CD14-positive monocyte (primary cell): ENCODE data around the gene EFEMP2. TPM values are rescaled to one million over a fixed set of nuclear protein-coding genes. Genes with fewer than 3 reads are reported as not detected.

Experiments
- DNase-seq, 3 donors: peaks; one replicate each; pipeline ENCODE4 v3.0.0-alpha.2; 2011 to 2022
- H2AFZ ChIP-seq: 2 replicates; pipeline ENCODE4 v1.6.0; 2012; ENCODE audit warnings: mild to moderate bottlenecking, low read depth, low read length, inconsistent platforms; ENCODE audit not compliant: insufficient read depth, poor library complexity, severe bottlenecking
- H3K27ac ChIP-seq, 2 donors: 1 replicate in 1 of 2; 2 replicates in 1 of 2; pipeline ENCODE4 v1.5.1; 2012 to 2013; ENCODE audit warnings: low read length in 2 of 2, control low read depth in 1 of 2, inconsistent platforms in 1 of 2, low read depth in 1 of 2, mild to moderate bottlenecking in 1 of 2
- H3K27me3 ChIP-seq, 2 donors: one replicate each; pipeline versions ENCODE4 v1.6.0 to v1.6.1; 2011 to 2013; ENCODE audit warnings: low read length in 2 of 2; ENCODE audit not compliant: control insufficient read depth in 2 of 2, insufficient read depth in 2 of 2
- H3K36me3 ChIP-seq, 2 donors: replicated peaks in 1 of 2; 1 replicate in 1 of 2; 2 replicates in 1 of 2; pipeline versions ENCODE4 v1.5.1 to v1.6.1; 2012 to 2013; ENCODE audit warnings: low read length in 2 of 2, control low read depth in 1 of 2, inconsistent platforms in 1 of 2, mild to moderate bottlenecking in 1 of 2; ENCODE audit not compliant: insufficient read depth in 2 of 2, control insufficient read depth in 1 of 2
- H3K4me1 ChIP-seq, 2 donors: 1 replicate in 1 of 2; 2 replicates in 1 of 2; pipeline versions ENCODE4 v1.5.1 to v1.6.1; 2012 to 2013; ENCODE audit warnings: low read length in 2 of 2, control low read depth in 1 of 2, inconsistent platforms in 1 of 2, mild to moderate bottlenecking in 1 of 2, moderate library complexity in 1 of 2; ENCODE audit not compliant: insufficient read depth in 2 of 2, control insufficient read depth in 1 of 2
- H3K4me2 ChIP-seq: replicated peaks from 2 replicates; pipeline ENCODE3; 2012; ENCODE audit warnings: low read length, moderate library complexity, mild to moderate bottlenecking; ENCODE audit not compliant: poor library complexity, severe bottlenecking; ENCODE audit errors: extremely low read depth
- H3K4me3 ChIP-seq, 3 experiments: fragments of 200-600 bp in 1 of 3; sonication (generic) in 1 of 3; replicated peaks in 1 of 3; 1 replicate in 2 of 3; 2 replicates in 1 of 3; pipeline ENCODE4 v1.5.1; 2011 to 2013; ENCODE audit warnings: low read length in 3 of 3, mild to moderate bottlenecking in 3 of 3, control low read depth in 2 of 3, low read depth in 2 of 3, inconsistent platforms in 1 of 3, moderate library complexity in 1 of 3
- H3K79me2 ChIP-seq: 2 replicates; pipeline ENCODE4 v1.6.0; 2012; ENCODE audit warnings: mild to moderate bottlenecking, control low read depth, inconsistent platforms, low read length, moderate library complexity; ENCODE audit not compliant: insufficient read depth
- H3K9ac ChIP-seq: 2 replicates; pipeline ENCODE4 v1.6.0; 2017; ENCODE audit warnings: low read length, mild to moderate bottlenecking; ENCODE audit not compliant: insufficient read depth, poor library complexity, severe bottlenecking
- H3K9me3 ChIP-seq, 2 donors: replicated peaks in 1 of 2; 1 replicate in 1 of 2; 2 replicates in 1 of 2; pipeline versions ENCODE4 v1.5.1 to v1.6.1; 2012 to 2013; ENCODE audit warnings: low read length in 2 of 2, control low read depth in 1 of 2; ENCODE audit not compliant: control insufficient read depth in 1 of 2, insufficient read depth in 1 of 2
- H4K20me1 ChIP-seq: 2 replicates; pipeline ENCODE4 v1.6.0; 2012; ENCODE audit warnings: mild to moderate bottlenecking, low read length, control low read depth, moderate library complexity; ENCODE audit not compliant: insufficient read depth
- H3K27ac Mint-ChIP-seq, 7 donors: one replicate each; pipeline ENCODE4 v1.8.0; 2020; ENCODE audit warnings: mild to moderate bottlenecking in 7 of 7, mixed read lengths in 7 of 7, moderate library complexity in 6 of 7, inconsistent platforms in 2 of 7
- H3K27me3 Mint-ChIP-seq, 3 donors: one replicate each; pipeline ENCODE4 v1.8.0; 2021 to 2022; ENCODE audit warnings: low read depth in 3 of 3, mild to moderate bottlenecking in 3 of 3, mixed read lengths in 3 of 3, moderate library complexity in 3 of 3, inconsistent platforms in 1 of 3
- H3K36me3 Mint-ChIP-seq, 2 donors: one replicate each; pipeline ENCODE4 v1.8.0; 2020; ENCODE audit warnings: mixed read lengths in 2 of 2, inconsistent platforms in 1 of 2, mild to moderate bottlenecking in 1 of 2
- H3K4me1 Mint-ChIP-seq: one replicate; pipeline ENCODE4 v1.8.0; 2020; ENCODE audit warnings: mild to moderate bottlenecking, mixed read lengths
- H3K4me3 Mint-ChIP-seq, 2 donors: one replicate each; pipeline ENCODE4 v1.8.0; 2020; ENCODE audit warnings: mild to moderate bottlenecking in 2 of 2, mixed read lengths in 2 of 2, moderate library complexity in 1 of 2
- H3K9me3 Mint-ChIP-seq, 7 donors: one replicate each; pipeline ENCODE4 v1.8.0; 2020 to 2022; ENCODE audit warnings: mixed read lengths in 7 of 7, mild to moderate bottlenecking in 6 of 7, moderate library complexity in 6 of 7, inconsistent platforms in 2 of 7
- WGBS: methylation state at CpG from one replicate; pipeline ENCODE4 v1.1.5; 2013; ENCODE audit warnings: missing lambda C conversion rate; ENCODE audit not compliant: insufficient coverage; 5-methylcytosine and 5-hydroxymethylcytosine counted together
- intact Hi-C, 2 donors: fragments of 100-400 bp; cut with micrococcal nuclease; formaldehyde crosslinking; loops; one replicate each; pipeline versions ENCODE4 v1.15.0 to v1.15.1; 2023
- polyA plus RNA-seq, 3 donors: library from polyadenylated mRNA; depleted of rRNA in 1 of 3; unstranded in 2 of 3; stranded (reverse) in 1 of 3; fragments of 300-500 nt in 2 of 3; fragments of >200 nt in 1 of 3; fragmentation: Illumina TruSeq in 2 of 3; gene quantifications; 1 replicate in 2 of 3; 2 replicates in 1 of 3; pipeline ENCODE4 v1.2.3, GENCODE V29; 2012 to 2021
- TF ChIP-seq, protein P1 (sequence below): fragments of 200-600 bp; IDR thresholded peaks from one replicate; pipeline ENCODE4 v1.8.0; 2022; ENCODE audit warnings: antibody characterized with exemption, mild to moderate bottlenecking

The EFEMP2 gene
- polyA plus RNA-seq, 3 donors, result 0.44 to 14.7 TPM; not detected in 1

DNA sequence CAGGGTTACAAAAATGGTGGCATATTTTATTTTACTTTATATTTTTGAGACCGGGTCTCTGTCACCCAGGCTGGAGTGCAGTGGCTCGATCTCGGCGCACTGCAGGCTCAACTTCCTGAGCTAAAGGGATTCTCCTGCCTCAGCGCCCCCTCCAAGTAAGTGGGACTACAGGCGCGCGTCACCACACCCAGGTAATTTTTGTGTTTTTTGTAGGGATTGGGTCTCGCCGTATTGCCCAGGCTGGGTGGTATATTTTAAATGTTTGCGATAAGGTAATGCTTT is 28.2 kb upstream of the EFEMP2 start:
- Histone ChIP-seq H3K4me3 (peak overlapping the region in 1 of 3 experiments; percentile 92), H4K20me1 (peaks cover 5% of the 10 kb centered on the region), H3K4me1 (peaks cover 22 to 28% of the 10 kb centered on the region in 2 donors), H3K4me2 (peak overlapping the region; percentile 96), H2AFZ (peak overlapping the region; percentile 63), H3K9ac (peak overlapping the region; percentile 86), H3K27ac (peak overlapping the region; percentile 1 to 59), H3K9me3 (no peaks in the 10 kb centered on the region), H3K79me2 (peaks cover 4% of the 10 kb centered on the region), H3K36me3 (peaks cover 0 to 5% of the 10 kb centered on the region in 2 donors), H3K27me3 (no peaks in the 10 kb centered on the region)
- H3K27me3 Mint-ChIP-seq, result peaks cover 0 to 5% (median 4%) of the 10 kb centered on the region in 3 donors
- peaks cover 16% of the 10 kb centered on the region for H3K4me1 Mint-ChIP-seq
- peaks cover 6 to 9% of the 10 kb centered on the region in 2 donors for H3K36me3 Mint-ChIP-seq
- peak overlapping the region; percentile 81 to 92 (median 88) for H3K27ac Mint-ChIP-seq
- no peaks in the 10 kb centered on the region for H3K9me3 Mint-ChIP-seq
- TF ChIP-seq, protein P1, sequence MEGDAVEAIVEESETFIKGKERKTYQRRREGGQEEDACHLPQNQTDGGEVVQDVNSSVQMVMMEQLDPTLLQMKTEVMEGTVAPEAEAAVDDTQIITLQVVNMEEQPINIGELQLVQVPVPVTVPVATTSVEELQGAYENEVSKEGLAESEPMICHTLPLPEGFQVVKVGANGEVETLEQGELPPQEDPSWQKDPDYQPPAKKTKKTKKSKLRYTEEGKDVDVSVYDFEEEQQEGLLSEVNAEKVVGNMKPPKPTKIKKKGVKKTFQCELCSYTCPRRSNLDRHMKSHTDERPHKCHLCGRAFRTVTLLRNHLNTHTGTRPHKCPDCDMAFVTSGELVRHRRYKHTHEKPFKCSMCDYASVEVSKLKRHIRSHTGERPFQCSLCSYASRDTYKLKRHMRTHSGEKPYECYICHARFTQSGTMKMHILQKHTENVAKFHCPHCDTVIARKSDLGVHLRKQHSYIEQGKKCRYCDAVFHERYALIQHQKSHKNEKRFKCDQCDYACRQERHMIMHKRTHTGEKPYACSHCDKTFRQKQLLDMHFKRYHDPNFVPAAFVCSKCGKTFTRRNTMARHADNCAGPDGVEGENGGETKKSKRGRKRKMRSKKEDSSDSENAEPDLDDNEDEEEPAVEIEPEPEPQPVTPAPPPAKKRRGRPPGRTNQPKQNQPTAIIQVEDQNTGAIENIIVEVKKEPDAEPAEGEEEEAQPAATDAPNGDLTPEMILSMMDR, result no peak
- intact Hi-C loops, result loop anchor here in 1 of 2 donors (1.0 to 2.0 kb wide), 2 partner anchors 11 to 18 kb away; partner anchors contain the start of genes C11orf68, CCDC85B and DRAP1
- 90% methylated on average over 2 of the region's 11 CpGs for WGBS
- no peak for DNase-seq
- peak overlapping the region; percentile 59 to 72 for H3K4me3 Mint-ChIP-seq

DNA sequence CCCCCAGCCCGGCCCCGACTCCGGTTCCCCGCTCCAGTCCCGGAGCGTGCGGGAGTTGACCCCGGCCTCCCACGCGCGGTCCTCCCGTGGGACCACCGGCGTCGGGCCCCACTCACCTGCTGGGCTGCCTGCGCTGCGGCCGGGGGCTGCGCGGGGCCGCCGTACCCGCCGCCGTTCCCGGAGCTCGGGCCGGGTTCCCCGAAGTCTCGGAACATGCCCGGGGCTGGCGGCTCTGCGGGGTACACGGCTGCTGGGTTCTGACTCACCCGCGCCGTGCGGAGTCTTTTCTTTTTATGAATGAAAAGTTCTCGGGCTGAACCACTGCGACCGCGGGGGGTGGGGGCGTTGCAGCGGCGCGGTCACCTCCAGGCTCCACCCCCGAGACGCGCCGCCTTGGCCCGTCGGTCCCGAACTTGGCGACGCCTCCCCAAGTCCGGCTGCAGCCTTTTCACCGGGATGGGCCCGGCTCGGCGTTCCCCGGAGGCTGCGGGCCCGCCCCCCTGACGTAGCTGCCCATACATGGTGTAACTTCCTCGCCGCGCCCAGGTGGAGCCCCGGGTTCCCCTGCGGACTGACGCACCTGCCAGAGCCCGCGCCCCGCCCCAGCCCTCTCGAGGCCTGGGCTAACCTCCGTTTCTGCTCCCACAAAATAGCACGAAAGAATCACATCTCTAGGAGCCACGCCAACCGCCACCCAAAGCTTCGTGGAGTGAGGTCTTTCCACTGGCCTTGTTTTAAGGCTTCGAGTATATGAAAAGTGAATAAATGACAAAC is 27.7 kb upstream of the EFEMP2 start, which contains the start of gene FOSL1:
Gene FOSL1, minus strand, starts transcription at position 264 of the 774 bp plus-strand sequence. Its CDS starts 49 bp downstream, at position 215.
- Histone ChIP-seq H2AFZ (peak within 1 kb of the TSS; percentile 63), H3K27me3 (no peaks in the 10 kb centered on the region), H3K79me2 (peaks cover 9% of the 10 kb centered on the region), H4K20me1 (peaks cover 5% of the 10 kb centered on the region), H3K4me1 (peaks cover 22 to 28% of the 10 kb centered on the region in 2 donors), H3K4me3 (peak within 1 kb of the TSS; percentile 60 to 92 (median 85)), H3K4me2 (peak within 1 kb of the TSS; percentile 96), H3K9ac (peak within 1 kb of the TSS; percentile 86), H3K9me3 (no peaks in the 10 kb centered on the region), H3K36me3 (peaks cover 0 to 5% of the 10 kb centered on the region in 2 donors), H3K27ac (peak within 1 kb of the TSS; percentile 36 to 84)
- Mint-ChIP-seq H3K9me3 (no peaks in the 10 kb centered on the region), H3K27me3 (peaks cover 0 to 5% (median 4%) of the 10 kb centered on the region in 3 donors), H3K4me3 (peak within 1 kb of the TSS; percentile 85 to 86), H3K4me1 (peaks cover 16% of the 10 kb centered on the region), H3K27ac (peak within 1 kb of the TSS; percentile 81 to 92 (median 90)), H3K36me3 (peaks cover 9 to 12% of the 10 kb centered on the region in 2 donors)
- TF ChIP-seq, protein P1, result no peak
- peak; percentile 89 to 97 (median 96) for DNase-seq
- intact Hi-C loops, result loop anchor here in 1 of 2 donors (1.0 to 2.0 kb wide), 2 partner anchors 10 to 18 kb away; partner anchors contain the start of genes C11orf68, CCDC85B and DRAP1
- under 1% methylated on average over 73 of the region's 80 CpGs for WGBS
